ENCODE measurements around the gene EPB41L1.

Gene EPB41L1

GRCh38 chr20:36154700-36155628, at the start of gene EPB41L1:
EPB41L1 (plus strand) TSS chr20:36154740; CDS start chr20:36173778, 19,038 bp downstream.
- no peak for DNase-seq (ENCODE audit: extremely low read depth, low read depth)
- H3K4me3 ChIP-seq (replicated peaks; ENCODE audit: low read depth, low read length): peak within 1 kb of the TSS; percentile 70
- no peak for TF ChIP-seq CTCF (IDR thresholded peaks at IDR 0.05; ENCODE audit: low read depth, low read length, missing control alignments)

GRCh38 chr20:36104856-36105255, 49.7 kb upstream of the EPB41L1 start:
- no peak for TF ChIP-seq CTCF (IDR thresholded peaks at IDR 0.05; ENCODE audit: low read depth, low read length, missing control alignments)
- no peak for DNase-seq (ENCODE audit: extremely low read depth, low read depth)
- no peak overlapping the region for H3K4me3 ChIP-seq (replicated peaks; ENCODE audit: low read depth, low read length)

GRCh38 chr20:36105711-36106226, 48.8 kb upstream of the EPB41L1 start:
- TF ChIP-seq CTCF (IDR thresholded peaks at IDR 0.05; ENCODE audit: low read depth, low read length, missing control alignments): no peak
- DNase-seq (ENCODE audit: extremely low read depth, low read depth): no peak
- no peak overlapping the region for H3K4me3 ChIP-seq (replicated peaks; ENCODE audit: low read depth, low read length)

GRCh38 chr20:36106606-36107005, 47.9 kb upstream of the EPB41L1 start:
- no peak overlapping the region for H3K4me3 ChIP-seq (replicated peaks; ENCODE audit: low read depth, low read length)
- no peak for DNase-seq (ENCODE audit: extremely low read depth, low read depth)
- TF ChIP-seq CTCF (IDR thresholded peaks at IDR 0.05; ENCODE audit: low read depth, low read length, missing control alignments): no peak

- no peak for TF ChIP-seq CTCF (IDR thresholded peaks at IDR 0.05; ENCODE audit: low read depth, low read length, missing control alignments)
- H3K4me3 ChIP-seq (replicated peaks; ENCODE audit: low read depth, low read length): no peak overlapping the region
Measured at GRCh38 chr20:36107881-36108280, 46.7 kb upstream of the EPB41L1 start.

GRCh38 chr20:36109251-36109947, 45.1 kb upstream of the EPB41L1 start:
- H3K4me3 ChIP-seq (replicated peaks; ENCODE audit: low read depth, low read length): no peak overlapping the region
- no peak for TF ChIP-seq CTCF (IDR thresholded peaks at IDR 0.05; ENCODE audit: low read depth, low read length, missing control alignments)
- no peak for DNase-seq (ENCODE audit: extremely low read depth, low read depth)

More at GRCh38 chr20:36107881-36108280, 46.7 kb upstream of the EPB41L1 start:
- DNase-seq (ENCODE audit: extremely low read depth, low read depth): no peak

Data from HFF-Myc (cell line).